GM12865 (cell line): ENCODE measurements around the gene ADGRV1.
"Not testable (repeated sequence)": the region's sequence is repeated elsewhere in the genome, so short reads cannot be mapped to it uniquely, and the experiment has no call there.

Source experiments
- DNase-seq: peaks from one replicate; pipeline ENCODE4 v3.0.0; 2010; ENCODE audit warnings: low read depth
- H3K4me3 ChIP-seq: 2 replicates; pipeline ENCODE4 v1.5.1; 2011; ENCODE audit warnings: mild to moderate bottlenecking, low read depth, low read length, control low read depth
- TF ChIP-seq, protein P1 (sequence below): IDR thresholded peaks from 2 replicates; pipeline ENCODE4 v1.5.1; 2011; ENCODE audit warnings: low read length, control low read depth, low read depth, inconsistent platforms; ENCODE audit not compliant: insufficient read depth; ENCODE audit errors: missing control alignments

ADGRV1 gene

DNA sequence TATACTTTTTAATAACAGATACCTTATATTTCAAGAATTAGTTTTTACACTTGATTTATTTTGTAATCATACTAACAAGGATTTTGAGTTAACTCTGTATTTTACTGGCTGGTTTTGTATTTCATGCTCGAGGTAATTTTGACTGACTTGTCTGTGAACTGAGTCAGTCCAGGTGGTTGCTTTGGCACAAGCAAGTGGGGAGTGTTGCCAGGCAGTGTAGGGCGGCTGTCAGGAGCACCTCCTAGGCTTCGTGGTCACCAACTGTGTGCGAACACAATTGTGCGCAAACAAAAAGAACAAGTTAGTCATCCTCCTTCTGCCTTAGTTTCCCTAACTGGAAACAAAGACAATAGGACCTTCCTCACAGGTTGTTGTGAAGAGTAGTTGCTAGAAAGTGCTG is 286.3 kb downstream of the ADGRV1 start:
- DNase-seq: no peak
- TF ChIP-seq, protein P1, sequence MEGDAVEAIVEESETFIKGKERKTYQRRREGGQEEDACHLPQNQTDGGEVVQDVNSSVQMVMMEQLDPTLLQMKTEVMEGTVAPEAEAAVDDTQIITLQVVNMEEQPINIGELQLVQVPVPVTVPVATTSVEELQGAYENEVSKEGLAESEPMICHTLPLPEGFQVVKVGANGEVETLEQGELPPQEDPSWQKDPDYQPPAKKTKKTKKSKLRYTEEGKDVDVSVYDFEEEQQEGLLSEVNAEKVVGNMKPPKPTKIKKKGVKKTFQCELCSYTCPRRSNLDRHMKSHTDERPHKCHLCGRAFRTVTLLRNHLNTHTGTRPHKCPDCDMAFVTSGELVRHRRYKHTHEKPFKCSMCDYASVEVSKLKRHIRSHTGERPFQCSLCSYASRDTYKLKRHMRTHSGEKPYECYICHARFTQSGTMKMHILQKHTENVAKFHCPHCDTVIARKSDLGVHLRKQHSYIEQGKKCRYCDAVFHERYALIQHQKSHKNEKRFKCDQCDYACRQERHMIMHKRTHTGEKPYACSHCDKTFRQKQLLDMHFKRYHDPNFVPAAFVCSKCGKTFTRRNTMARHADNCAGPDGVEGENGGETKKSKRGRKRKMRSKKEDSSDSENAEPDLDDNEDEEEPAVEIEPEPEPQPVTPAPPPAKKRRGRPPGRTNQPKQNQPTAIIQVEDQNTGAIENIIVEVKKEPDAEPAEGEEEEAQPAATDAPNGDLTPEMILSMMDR: no peak
- H3K4me3 ChIP-seq: no peak overlapping the region

GRCh38 chr5:90845723-90846554 is 287.3 kb downstream of the ADGRV1 start:
- TF ChIP-seq, protein P1: no peak
- no peak for DNase-seq
- no peak overlapping the region for H3K4me3 ChIP-seq

- not testable (repeated sequence) for H3K4me3 ChIP-seq, DNase-seq
Measured at GRCh38 chr5:90847606-90848005, 289.0 kb downstream of the ADGRV1 start.

- TF ChIP-seq, protein P1: no peak
- DNase-seq: no peak
- H3K4me3 ChIP-seq: no peak overlapping the region
Measured at GRCh38 chr5:90849939-90850338, 291.3 kb downstream of the ADGRV1 start.

DNA sequence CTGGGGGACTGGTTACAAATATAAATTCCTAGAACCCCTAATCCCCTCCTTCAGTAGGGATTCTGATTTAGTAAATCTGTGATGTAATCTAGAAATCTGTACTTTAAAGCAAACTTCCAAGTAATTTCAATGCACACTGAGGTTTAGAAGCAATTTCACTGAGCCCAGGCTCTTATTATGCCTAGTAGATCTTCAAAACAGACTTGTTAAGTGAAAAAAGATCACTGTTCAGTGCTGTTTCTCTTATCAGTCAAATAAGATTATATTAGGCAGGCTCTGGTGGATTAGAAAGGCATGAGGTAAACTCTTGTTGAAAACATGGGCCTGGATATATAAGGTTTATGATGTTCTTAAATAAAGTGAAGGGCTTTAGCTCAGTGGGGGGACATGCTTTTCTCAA is 293.9 kb downstream of the ADGRV1 start:
- TF ChIP-seq, protein P1: no peak
- no peak overlapping the region for H3K4me3 ChIP-seq
- no peak for DNase-seq

- no peak for DNase-seq
- TF ChIP-seq, protein P1: no peak
- H3K4me3 ChIP-seq: no peak overlapping the region
Measured at GRCh38 chr5:90853750-90854149, 295.2 kb downstream of the ADGRV1 start.

DNA sequence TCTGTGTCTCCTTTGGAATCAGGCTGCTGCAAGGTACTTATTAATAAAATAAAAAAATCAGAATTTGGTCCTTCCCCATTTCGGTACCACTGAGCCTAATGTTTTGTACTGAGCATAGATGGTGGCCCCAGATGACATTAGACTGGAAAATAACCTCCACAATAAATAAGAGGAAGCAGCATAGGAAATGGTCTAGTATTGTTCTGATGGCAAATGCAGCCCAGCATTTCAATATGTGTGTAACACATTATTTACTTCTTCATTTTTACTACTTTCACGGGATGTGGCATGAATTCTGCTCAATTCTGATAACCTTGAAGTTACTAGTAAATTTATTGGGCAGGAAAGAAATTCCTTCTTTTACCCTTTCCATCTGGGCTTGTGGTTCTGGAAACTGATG is 295.6 kb downstream of the ADGRV1 start:
- TF ChIP-seq, protein P1: no peak
- DNase-seq: no peak
- H3K4me3 ChIP-seq: no peak overlapping the region
